H1 (cell line): ENCODE results near the gene SLC2A14. TPM values are rescaled to one million over a fixed set of nuclear protein-coding genes. Genes with fewer than 3 reads are reported as not detected.

ENCODE experiments used
- CTCF ChIA-PET: fragments of 300-600 bp; sonication (Branson Sonifier 250); formaldehyde crosslinking; loops from one replicate; lab custom pipeline; 2021; ENCODE audit not compliant: partially characterized antibody; lab: Charles Lee
- POLR2A ChIA-PET: fragments of 300-600 bp; sonication (Branson Sonifier 250); formaldehyde crosslinking; loops from one replicate; lab custom pipeline; 2021; ENCODE audit warnings: inconsistent platforms; ENCODE audit not compliant: partially characterized antibody; lab: Charles Lee
- DNase-seq, 2 experiments: peaks; one replicate each; pipeline versions ENCODE4 v3.0.0 to v3.0.0-alpha.2; 2010 to 2022; ENCODE audit warnings: low spot score in 2 of 2, low read depth in 1 of 2, mixed read lengths in 1 of 2
- FAIRE-seq: peaks from 2 replicates; lab custom pipeline; 2011; peaks lifted over from hg19 to GRCh38; lab: Jason Lieb, UNC
- H2AFZ ChIP-seq: 2 replicates; pipeline ENCODE4 v1.8.1; 2012; ENCODE audit warnings: low read length, inconsistent platforms
- H2AK5ac ChIP-seq: 2 replicates; pipeline ENCODE4 v1.6.1; 2013; ENCODE audit warnings: low read depth, low read length
- H2BK120ac ChIP-seq: replicated peaks from 2 replicates; pipeline ENCODE3; 2013; ENCODE audit warnings: low read depth, low read length, inconsistent platforms
- H2BK12ac ChIP-seq: 2 replicates; pipeline ENCODE4 v1.6.1; 2013; ENCODE audit warnings: low read depth, low read length
- H2BK15ac ChIP-seq: 2 replicates; pipeline ENCODE4 v1.6.1; 2013; ENCODE audit warnings: low read length
- H2BK20ac ChIP-seq: 2 replicates; pipeline ENCODE4 v1.6.1; 2013; ENCODE audit warnings: low read length
- H2BK5ac ChIP-seq: 2 replicates; pipeline ENCODE4 v1.6.1; 2013; ENCODE audit warnings: low read depth, low read length
- H3K14ac ChIP-seq: 2 replicates; pipeline ENCODE4 v1.6.1; 2013; ENCODE audit warnings: inconsistent platforms; ENCODE audit not compliant: insufficient read length
- H3K18ac ChIP-seq: 2 replicates; pipeline ENCODE4 v1.6.1; 2013; ENCODE audit warnings: low read length; ENCODE audit errors: extremely low read depth
- H3K23ac ChIP-seq: 2 replicates; pipeline ENCODE4 v1.6.1; 2013; ENCODE audit warnings: inconsistent platforms; ENCODE audit not compliant: insufficient read length
- H3K23me2 ChIP-seq: 2 replicates; pipeline ENCODE4 v1.6.1; 2013; ENCODE audit warnings: low read depth, low read length
- H3K27ac ChIP-seq: 2 replicates; pipeline ENCODE4 v1.6.1; 2011; ENCODE audit warnings: low read depth, low read length, inconsistent platforms
- H3K27me3 ChIP-seq, 4 experiments: replicated peaks in 1 of 4; 1 replicate in 1 of 4; 2 replicates in 3 of 4; pipeline versions ENCODE4 v1.6.1 to v1.8.1; 2011 to 2013; ENCODE audit warnings: low read length in 3 of 4, mild to moderate bottlenecking in 3 of 4, inconsistent platforms in 2 of 4, mixed read lengths in 2 of 4, moderate library complexity in 1 of 4; ENCODE audit not compliant: control insufficient read depth in 3 of 4, insufficient read depth in 3 of 4; ENCODE audit errors: extremely low read depth in 1 of 4
- H3K36me3 ChIP-seq, 4 experiments: 2 replicates each; pipeline versions ENCODE4 v1.6.1 to v1.8.1; 2011 to 2013; ENCODE audit warnings: mild to moderate bottlenecking in 4 of 4, low read length in 3 of 4, moderate library complexity in 2 of 4, control low read depth in 1 of 4, inconsistent platforms in 1 of 4; ENCODE audit not compliant: insufficient read depth in 4 of 4, control insufficient read depth in 2 of 4
- H3K4ac ChIP-seq: replicated peaks from 2 replicates; pipeline ENCODE3; 2013; ENCODE audit warnings: low read length, low read depth, mixed read lengths, inconsistent platforms; ENCODE audit not compliant: insufficient read length
- H3K4me1 ChIP-seq, 4 experiments: replicated peaks in 1 of 4; 1 replicate in 1 of 4; 2 replicates in 3 of 4; pipeline versions ENCODE4 v1.6.1 to v1.8.1; 2011 to 2013; ENCODE audit warnings: low read length in 3 of 4, inconsistent platforms in 2 of 4, mixed read lengths in 1 of 4; ENCODE audit not compliant: insufficient read depth in 4 of 4, control insufficient read depth in 3 of 4
- H3K4me2 ChIP-seq, 2 experiments: 2 replicates each; pipeline versions ENCODE4 v1.6.1 to v1.8.1; 2011 to 2013; ENCODE audit warnings: low read depth in 2 of 2, low read length in 2 of 2, control low read depth in 1 of 2, inconsistent platforms in 1 of 2, mild to moderate bottlenecking in 1 of 2; ENCODE audit not compliant: insufficient read depth in 1 of 2
- H3K4me3 ChIP-seq, 4 experiments: fragments of 200-600, 300-600 bp in 1 of 4; sonication (generic), shearing (Covaris generic), sonication (Bioruptor Twin) in 1 of 4; 2 replicates each; pipeline versions ENCODE4 v1.5.1 to v1.8.1; 2011 to 2016; ENCODE audit warnings: low read length in 4 of 4, low read depth in 3 of 4, control low read depth in 2 of 4, inconsistent platforms in 2 of 4, mild to moderate bottlenecking in 2 of 4, mixed read lengths in 1 of 4, moderate library complexity in 1 of 4; ENCODE audit not compliant: insufficient read depth in 2 of 4; ENCODE audit errors: extremely low read depth in 1 of 4
- H3K56ac ChIP-seq: replicated peaks from 2 replicates; pipeline ENCODE3; 2013; ENCODE audit warnings: low read depth, mild to moderate bottlenecking, mixed read lengths, low read length, inconsistent platforms; ENCODE audit not compliant: insufficient read length
- H3K79me1 ChIP-seq: 2 replicates; pipeline ENCODE4 v1.6.1; 2013; ENCODE audit warnings: low read depth, low read length, control low read depth
- H3K79me2 ChIP-seq, 2 experiments: 2 replicates each; pipeline versions ENCODE4 v1.6.1 to v1.8.1; 2012 to 2013; ENCODE audit warnings: low read length in 2 of 2, mild to moderate bottlenecking in 2 of 2, inconsistent platforms in 1 of 2; ENCODE audit not compliant: insufficient read depth in 2 of 2, control insufficient read depth in 1 of 2
- H3K9ac ChIP-seq, 4 experiments: replicated peaks in 1 of 4; 1 replicate in 1 of 4; 2 replicates in 3 of 4; pipeline versions ENCODE4 v1.6.1 to v1.8.1; 2011 to 2013; ENCODE audit warnings: low read depth in 3 of 4, low read length in 3 of 4, control low read depth in 2 of 4, mild to moderate bottlenecking in 2 of 4, moderate library complexity in 2 of 4, inconsistent platforms in 1 of 4; ENCODE audit errors: extremely low read depth in 1 of 4
- H3K9me3 ChIP-seq, 2 experiments: 2 replicates each; pipeline versions ENCODE4 v1.6.1 to v1.8.1; 2012 to 2013; ENCODE audit warnings: mild to moderate bottlenecking in 2 of 2, moderate library complexity in 2 of 2, control low read depth in 1 of 2, inconsistent platforms in 1 of 2, low read depth in 1 of 2, low read length in 1 of 2, mixed read lengths in 1 of 2; ENCODE audit not compliant: insufficient read depth in 2 of 2
- H4K20me1 ChIP-seq, 2 experiments: replicated peaks in 1 of 2; 2 replicates each; pipeline versions ENCODE3 to v1.8.1; 2011 to 2013; ENCODE audit warnings: inconsistent platforms in 2 of 2, low read length in 2 of 2, mild to moderate bottlenecking in 1 of 2; ENCODE audit not compliant: insufficient read depth in 2 of 2, control insufficient read depth in 1 of 2
- H4K5ac ChIP-seq: 2 replicates; pipeline ENCODE4 v1.6.1; 2013; ENCODE audit warnings: low read length, low read depth, mixed read lengths, inconsistent platforms; ENCODE audit not compliant: insufficient read length
- H4K8ac ChIP-seq: 2 replicates; pipeline ENCODE4 v1.8.0; 2013; ENCODE audit warnings: mild to moderate bottlenecking, moderate library complexity, low read length, inconsistent platforms; ENCODE audit not compliant: insufficient read depth; ENCODE audit errors: extremely low read depth
- H4K91ac ChIP-seq: replicated peaks from 2 replicates; pipeline ENCODE3; 2013; ENCODE audit warnings: low read length, mixed read lengths, inconsistent platforms; ENCODE audit not compliant: insufficient read length
- ASH2L ChIP-seq: fragments of 200-600, 300-600 bp; sonication (generic); IDR thresholded peaks from one replicate; pipeline ENCODE4 v1.7.1; 2017; ENCODE audit warnings: low read length
- BACH1 ChIP-seq: IDR thresholded peaks from 2 replicates; pipeline ENCODE4 v1.6.1; 2012; ENCODE audit warnings: low read length, improper control_type of control experiment
- BCL11A ChIP-seq, 2 experiments: IDR thresholded peaks; one replicate each; pipeline ENCODE4 v1.6.1; 2011; ENCODE audit warnings: low read depth in 2 of 2, low read length in 2 of 2, mild to moderate bottlenecking in 2 of 2
- EP300 ChIP-seq, 2 experiments: IDR thresholded peaks; 1 replicate in 1 of 2; 2 replicates in 1 of 2; pipeline ENCODE4 v1.6.1; 2011 to 2012; ENCODE audit warnings: low read depth in 2 of 2, low read length in 2 of 2, mild to moderate bottlenecking in 2 of 2, borderline replicate concordance in 1 of 2, inconsistent platforms in 1 of 2, moderate library complexity in 1 of 2
- MAFK ChIP-seq: IDR thresholded peaks from 2 replicates; pipeline ENCODE4 v1.6.1; 2012; ENCODE audit warnings: low read depth, mild to moderate bottlenecking, improper control_type of control experiment, low read length
- POLR2A ChIP-seq, 2 experiments: IDR thresholded peaks; 1 replicate in 1 of 2; 2 replicates in 1 of 2; pipeline ENCODE4 v1.6.1; 2011; ENCODE audit warnings: low read depth in 2 of 2, low read length in 2 of 2, mild to moderate bottlenecking in 2 of 2; ENCODE audit errors: control extremely low read depth in 1 of 2
- POU5F1 ChIP-seq: IDR thresholded peaks from 2 replicates; pipeline ENCODE4 v1.6.1; 2011; ENCODE audit warnings: low read depth, mild to moderate bottlenecking, low read length, moderate library complexity
- RAD21 ChIP-seq, 2 experiments: IDR thresholded peaks in 1 of 2; conservative IDR thresholded peaks in 1 of 2; 2 replicates each; pipeline ENCODE4 v1.6.1; 2011; ENCODE audit warnings: low read depth in 2 of 2, low read length in 2 of 2, improper control_type of control experiment in 1 of 2, inconsistent platforms in 1 of 2, mild to moderate bottlenecking in 1 of 2, moderate library complexity in 1 of 2
- SP1 ChIP-seq: IDR thresholded peaks from 2 replicates; pipeline ENCODE4 v1.6.1; 2011; ENCODE audit warnings: low read depth, low read length
- TAF1 ChIP-seq: IDR thresholded peaks from 2 replicates; pipeline ENCODE4 v1.6.1; 2011; ENCODE audit warnings: mild to moderate bottlenecking, low read depth, low read length
- TCF12 ChIP-seq: IDR thresholded peaks from 2 replicates; pipeline ENCODE4 v1.6.1; 2011; ENCODE audit warnings: low read depth, mild to moderate bottlenecking, low read length
- WGBS, 2 experiments: shearing (Covaris generic) in 1 of 2; methylation state at CpG; one replicate each; pipeline versions ENCODE4 v1.1.6 to v1.1.7; 2013 to 2015; ENCODE audit warnings: low lambda C conversion rate in 2 of 2, mixed read lengths in 2 of 2, inconsistent platforms in 1 of 2, low coverage in 1 of 2, missing lambda C conversion rate in 1 of 2; ENCODE audit not compliant: insufficient replicate concordance in 2 of 2, insufficient coverage in 1 of 2, insufficient read length in 1 of 2; ENCODE audit errors: extremely low coverage in 1 of 2, missing lambda C conversion rate in 1 of 2; 5-methylcytosine and 5-hydroxymethylcytosine counted together
- polyA plus RNA-seq, 7 experiments: library from polyadenylated mRNA; depleted of rRNA in 3 of 7; stranded (reverse) in 5 of 7; unstranded in 2 of 7; fragments of >200 nt in 5 of 7; fragments of 200-250 nt in 2 of 7; gene quantifications; 1 replicate in 5 of 7; 2 replicates in 1 of 7; 4 replicates in 1 of 7; pipeline versions ENCODE4 v1.2.1 to v1.2.3, GENCODE V29; 2011 to 2013; ENCODE audit warnings: missing spikeins in 2 of 7, mixed read lengths in 2 of 7
- total RNA-seq: library from RNA; stranded (reverse); fragmentation: NEBNext Ultra II Directional; extraction: Animal tissue kit (Norgen Biotek cat#: 25700); gene quantifications from 2 replicates; pipeline ENCODE4 v1.2.1, GENCODE V29; 2021

SLC2A14 gene
- total and polyA plus RNA-seq, 2 of the 8 experiments (the other 6 are each of a cell fraction or from before 2014, with no cell fraction given): 11.1 to 19.3 TPM

- Histone ChIP-seq H3K4me2 (peak overlapping the region; percentile 52 to 72), H3K23me2 (peaks cover 6% of the 10 kb centered on the region; the same call in 1 of the 2 replicates), H3K56ac (peak overlapping the region; percentile 27), H3K79me1 (0 out of 2 replicates have a peak, but pooled peaks cover 3% of the 10 kb centered on the region), H2BK120ac (peak overlapping the region; percentile 96), H3K27me3 (no peaks in the 10 kb centered on the region), H2BK12ac (peak overlapping the region; percentile 92; the same call in 1 of the 2 replicates), H4K20me1 (peaks cover 0 to 2% of the 10 kb centered on the region in 2 experiments), H3K4me3 (peak overlapping the region; percentile 13 to 72 (median 22); a peak in 5 of 8 replicates), H3K4ac (peak overlapping the region; percentile 91), H2AFZ (no peak overlapping the region), H4K8ac (no peak overlapping the region), H2BK5ac (peak overlapping the region; percentile 86), H3K23ac (no peak overlapping the region), H3K36me3 (peaks cover 0 to 13% (median 3%) of the 10 kb centered on the region in 4 experiments; a peak in 3 of 8 replicates), H3K27ac (peak overlapping the region; percentile 43), H4K91ac (peak overlapping the region; percentile 89), H3K18ac (peak overlapping the region; percentile 94), H3K79me2 (peaks cover 15 to 39% of the 10 kb centered on the region in 2 experiments), H3K4me1 (peaks cover 8 to 21% (median 14%) of the 10 kb centered on the region in 4 experiments), H3K9ac (peak overlapping the region in 1 of 4 experiments; percentile 60; a peak in 1 of 7 replicates), H2AK5ac (peak overlapping the region; percentile 66; the same call in 1 of the 2 replicates), H3K9me3 (no peaks in the 10 kb centered on the region), H4K5ac (peak overlapping the region; percentile 35), H3K14ac (no peak overlapping the region), H2BK20ac (peak overlapping the region; percentile 82), H2BK15ac (no peak overlapping the region)
- peak; percentile 94 for FAIRE-seq
- CTCF ChIA-PET: interaction anchor here (0.9 to 2.3 kb wide), 5 partner anchors 9 to 131 kb away, joined by 3 to 9 read pairs (median 3); partner anchors contain the start of gene GDF3
- WGBS, 2 experiments: 17% methylated on average over 13 of the region's 13 CpGs; no CpG with 5 or more reads in 1 of the 2 experiments
- DNase-seq: peak; percentile 61 to 68
- POLR2A ChIA-PET: interaction anchor here (0.9 to 3.2 kb wide), 8 partner anchors 11 to 145 kb away, joined by 3 to 25 read pairs (median 4); no protein-coding TSS in a partner anchor
- TF ChIP-seq SP1 (peak; percentile 76), EP300 (IDR thresholded peaks at IDR 0.05; ENCODE audit: borderline replicate concordance in 1 of 2, low read depth in 2 of 2, low read length in 2 of 2) (no peak), BCL11A (IDR thresholded peaks at IDR 0.05; ENCODE audit: low read depth in 2 of 2, low read length in 2 of 2) (no peak), TCF12 (no peak), RAD21 (IDR thresholded peaks at IDR 0.05 in 1 of 2, conservative IDR thresholded peaks at IDR 0.05 in 1 of 2; ENCODE audit: low read depth in 2 of 2, low read length in 2 of 2) (peak in 1 of 2 experiments; percentile 16; a peak in 2 of 4 replicates), POLR2A (IDR thresholded peaks at IDR 0.05; ENCODE audit: control extremely low read depth in 1 of 2, low read depth in 2 of 2, low read length in 2 of 2) (no peak), TAF1 (0 out of 2 replicates have a peak, but pooled peaks have one; percentile 28), POU5F1 (0 out of 2 replicates have a peak, but pooled peaks have one; percentile 33), MAFK (no peak), BACH1 (no peak), ASH2L (peak; percentile 45)
These were observed 85.0 kb downstream of the SLC2A14 start for GRCh38 chr12:7787574-7788293.
